ACHN (cell line): ENCODE data around the gene ATP6V1G2.
"Not testable (repeated sequence)": the region's sequence is repeated elsewhere in the genome, so short reads cannot be mapped to it uniquely, and the experiment has no call there.

Source experiments
- DNase-seq: peaks from one replicate; pipeline ENCODE4 v3.0.0-alpha.2; 2015
- in situ Hi-C: cut with HindIII; loops from 2 replicates; pipeline ENCODE4 v1.10.0; 2017; ENCODE audit warnings: low sequenced_read_pairs, low pct_ligation_motif_present, low pct_unique_long_range_greater_than_20kb

The ATP6V1G2 gene

GRCh38 chr6:31497531-31498476 is 48.6 kb downstream of the ATP6V1G2 start, which contains the start of gene MICB:
Gene MICB, plus strand, starts transcription at chr6:31498145. Its CDS starts 49 bp downstream, at chr6:31498194.
- in situ Hi-C loops: no loop called here
- DNase-seq: peak; percentile 88

- DNase-seq, in situ Hi-C loops: not testable (repeated sequence)
Measured at GRCh38 chr6:31496826-31497225, 49.6 kb downstream of the ATP6V1G2 start.

- in situ Hi-C loops: no loop called here
- DNase-seq: peak; percentile 72
Measured at GRCh38 chr6:31495580-31495979, 50.8 kb downstream of the ATP6V1G2 start.
